Measurements from ENCODE around the gene EFCAB14.

GRCh38 chr1:46686255-46686654 lies 32.7 kb downstream of the EFCAB14 start:
- TF ChIP-seq CTCF (IDR thresholded peaks at IDR 0.05 in 2 of 3, conservative IDR thresholded peaks at IDR 0.05 in 1 of 3; ENCODE audit: borderline replicate concordance in 1 of 3, insufficient read depth in 1 of 3, low read depth in 2 of 3, low read length in 2 of 3) (no peak), REST (IDR thresholded peaks at IDR 0.05; ENCODE audit: low read depth) (no peak), JUND (IDR thresholded peaks at IDR 0.05) (no peak), POLR2AphosphoS5 (IDR thresholded peaks at IDR 0.05; ENCODE audit: low read depth, low read length) (no peak)
